ENCODE data around the gene AKAP6.

The AKAP6 gene

DNA sequence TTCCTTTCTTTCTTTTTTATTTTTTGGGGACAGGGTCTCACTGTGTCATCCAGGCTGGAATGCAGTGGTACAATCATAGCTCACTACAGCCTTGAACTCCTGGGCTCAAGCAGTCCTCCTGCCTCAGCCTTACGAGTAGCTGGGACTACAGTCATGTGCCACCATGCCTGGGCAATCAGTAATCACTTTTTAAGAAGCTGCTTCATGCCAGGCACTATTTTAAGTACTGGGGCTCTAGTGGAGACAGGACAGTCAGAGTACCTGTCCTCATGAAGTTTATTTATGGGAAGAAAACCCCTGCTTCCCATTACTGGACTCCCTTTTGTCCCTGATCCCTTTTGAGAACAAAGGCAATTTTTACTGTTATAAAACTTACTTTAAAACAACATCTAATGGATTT lies 485.6 kb downstream of the AKAP6 start:
- FAIRE-seq (no peak), DNase-seq (ENCODE audit: insufficient read length, low spot score) (no peak)
- TF ChIP-seq SPI1 (IDR thresholded peaks at IDR 0.05; ENCODE audit: low read depth, low read length) (no peak), POLR2AphosphoS5 (IDR thresholded peaks at IDR 0.05; ENCODE audit: low read depth, low read length) (no peak), PAX5 (IDR thresholded peaks at IDR 0.05; ENCODE audit: insufficient read depth, low read length, severe bottlenecking) (no peak), POLR2A (IDR thresholded peaks at IDR 0.05; ENCODE audit: low read depth, low read length) (no peak), TAF1 (IDR thresholded peaks at IDR 0.05; ENCODE audit: low read depth, low read length) (no peak), POU2F2 (IDR thresholded peaks at IDR 0.05; ENCODE audit: low read depth, low read length) (no peak)

DNA sequence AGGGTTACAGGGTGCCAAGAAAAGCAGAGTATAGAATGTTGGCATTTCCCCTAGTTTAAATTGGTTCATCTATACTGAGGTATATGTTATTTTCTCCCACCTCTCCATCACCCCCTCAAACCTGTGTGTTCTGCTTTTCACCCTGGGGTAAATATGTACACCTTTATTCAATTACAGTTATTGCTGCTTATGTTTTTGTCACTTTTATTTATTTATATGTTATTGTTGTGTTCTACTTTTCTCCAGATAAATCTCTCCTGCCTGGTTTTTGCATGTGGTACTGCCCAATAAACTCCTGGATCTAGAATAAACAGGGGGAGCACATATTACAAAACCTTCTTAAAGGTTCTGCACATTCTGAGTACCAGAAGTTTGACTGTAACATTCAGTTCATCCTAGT lies 487.5 kb downstream of the AKAP6 start:
- TF ChIP-seq TAF1 (IDR thresholded peaks at IDR 0.05; ENCODE audit: low read depth, low read length) (no peak), POLR2AphosphoS5 (IDR thresholded peaks at IDR 0.05; ENCODE audit: low read depth, low read length) (no peak), PAX5 (IDR thresholded peaks at IDR 0.05; ENCODE audit: insufficient read depth, low read length, severe bottlenecking) (no peak), SPI1 (IDR thresholded peaks at IDR 0.05; ENCODE audit: low read depth, low read length) (no peak), POU2F2 (IDR thresholded peaks at IDR 0.05; ENCODE audit: low read depth, low read length) (no peak), POLR2A (IDR thresholded peaks at IDR 0.05; ENCODE audit: low read depth, low read length) (no peak)
- DNase-seq (ENCODE audit: insufficient read length, low spot score) (no peak), FAIRE-seq (no peak)

- TF ChIP-seq POU2F2 (IDR thresholded peaks at IDR 0.05; ENCODE audit: low read depth, low read length), result no peak
- no peak for TF ChIP-seq SPI1 (IDR thresholded peaks at IDR 0.05; ENCODE audit: low read depth, low read length)
- TF ChIP-seq TAF1 (IDR thresholded peaks at IDR 0.05; ENCODE audit: low read depth, low read length), result no peak
- no peak for TF ChIP-seq POLR2AphosphoS5 (IDR thresholded peaks at IDR 0.05; ENCODE audit: low read depth, low read length)
- no peak for TF ChIP-seq POLR2A (IDR thresholded peaks at IDR 0.05; ENCODE audit: low read depth, low read length)
- no peak for TF ChIP-seq PAX5 (IDR thresholded peaks at IDR 0.05; ENCODE audit: insufficient read depth, low read length, severe bottlenecking)
- no peak for DNase-seq (ENCODE audit: insufficient read length, low spot score)
- FAIRE-seq, result no peak
Observed at GRCh38 chr14:32817780-32818179, 488.7 kb downstream of the AKAP6 start.

GRCh38 chr14:32818581-32818980 lies 489.5 kb downstream of the AKAP6 start:
- DNase-seq (ENCODE audit: insufficient read length, low spot score), result no peak
- no peak for FAIRE-seq
- TF ChIP-seq SPI1 (IDR thresholded peaks at IDR 0.05; ENCODE audit: low read depth, low read length), result no peak

GRCh38 chr14:32820181-32820580 lies 491.1 kb downstream of the AKAP6 start:
- no peak for DNase-seq (ENCODE audit: insufficient read length, low spot score)
- TF ChIP-seq POLR2AphosphoS5 (IDR thresholded peaks at IDR 0.05; ENCODE audit: low read depth, low read length) (no peak), TAF1 (IDR thresholded peaks at IDR 0.05; ENCODE audit: low read depth, low read length) (no peak), POU2F2 (IDR thresholded peaks at IDR 0.05; ENCODE audit: low read depth, low read length) (no peak), SPI1 (IDR thresholded peaks at IDR 0.05; ENCODE audit: low read depth, low read length) (no peak)
- FAIRE-seq, result no peak

DNA sequence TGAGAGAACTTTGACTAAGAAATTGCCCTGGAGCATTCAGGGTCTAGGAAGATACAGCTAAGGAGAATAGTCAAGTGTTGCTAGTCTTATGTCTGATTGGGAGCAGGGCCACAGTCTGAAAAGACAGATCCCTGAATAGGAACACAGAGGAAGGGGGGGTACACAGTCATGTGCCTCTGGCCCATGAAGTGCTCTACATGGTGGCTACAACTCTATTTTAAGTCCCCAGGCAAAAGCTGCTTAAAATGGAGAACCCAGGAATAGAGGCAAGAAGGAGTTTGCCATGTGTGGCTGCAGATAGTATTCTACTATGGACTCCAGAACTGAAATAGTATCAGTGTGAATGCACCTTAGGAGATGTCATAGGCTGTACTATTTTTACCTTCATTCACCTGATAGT lies 491.6 kb downstream of the AKAP6 start:
- TF ChIP-seq PAX5 (IDR thresholded peaks at IDR 0.05; ENCODE audit: insufficient read depth, low read length, severe bottlenecking) (no peak), SPI1 (IDR thresholded peaks at IDR 0.05; ENCODE audit: low read depth, low read length) (no peak), POU2F2 (IDR thresholded peaks at IDR 0.05; ENCODE audit: low read depth, low read length) (no peak), POLR2A (IDR thresholded peaks at IDR 0.05; ENCODE audit: low read depth, low read length) (no peak), POLR2AphosphoS5 (IDR thresholded peaks at IDR 0.05; ENCODE audit: low read depth, low read length) (no peak), TAF1 (IDR thresholded peaks at IDR 0.05; ENCODE audit: low read depth, low read length) (no peak)
- DNase-seq (ENCODE audit: insufficient read length, low spot score), result no peak
- FAIRE-seq, result no peak

GRCh38 chr14:32821964-32822653 lies 493.0 kb downstream of the AKAP6 start:
- DNase-seq (ENCODE audit: insufficient read length, low spot score) (no peak), FAIRE-seq (no peak)
- TF ChIP-seq SPI1 (IDR thresholded peaks at IDR 0.05; ENCODE audit: low read depth, low read length) (no peak), POU2F2 (IDR thresholded peaks at IDR 0.05; ENCODE audit: low read depth, low read length) (no peak), TAF1 (IDR thresholded peaks at IDR 0.05; ENCODE audit: low read depth, low read length) (no peak), PAX5 (IDR thresholded peaks at IDR 0.05; ENCODE audit: insufficient read depth, low read length, severe bottlenecking) (no peak), POLR2A (IDR thresholded peaks at IDR 0.05; ENCODE audit: low read depth, low read length) (no peak), POLR2AphosphoS5 (IDR thresholded peaks at IDR 0.05; ENCODE audit: low read depth, low read length) (no peak)

GRCh38 chr14:32823706-32824105 lies 494.6 kb downstream of the AKAP6 start:
- FAIRE-seq (no peak), DNase-seq (ENCODE audit: insufficient read length, low spot score) (no peak)
- TF ChIP-seq TAF1 (IDR thresholded peaks at IDR 0.05; ENCODE audit: low read depth, low read length) (no peak), POLR2A (IDR thresholded peaks at IDR 0.05; ENCODE audit: low read depth, low read length) (no peak)

- no peak for TF ChIP-seq POU2F2 (IDR thresholded peaks at IDR 0.05; ENCODE audit: low read depth, low read length)
- FAIRE-seq, result no peak
- no peak for DNase-seq (ENCODE audit: insufficient read length, low spot score)
Observed at GRCh38 chr14:32824195-32824594, 495.1 kb downstream of the AKAP6 start.

- DNase-seq (ENCODE audit: insufficient read length, low spot score) (no peak), FAIRE-seq (no peak)
- TF ChIP-seq SPI1 (IDR thresholded peaks at IDR 0.05; ENCODE audit: low read depth, low read length) (no peak), POLR2AphosphoS5 (IDR thresholded peaks at IDR 0.05; ENCODE audit: low read depth, low read length) (no peak), TAF1 (IDR thresholded peaks at IDR 0.05; ENCODE audit: low read depth, low read length) (no peak), PAX5 (IDR thresholded peaks at IDR 0.05; ENCODE audit: insufficient read depth, low read length, severe bottlenecking) (no peak), POU2F2 (IDR thresholded peaks at IDR 0.05; ENCODE audit: low read depth, low read length) (no peak), POLR2A (IDR thresholded peaks at IDR 0.05; ENCODE audit: low read depth, low read length) (no peak)
Observed at GRCh38 chr14:32825058-32825457, 496.0 kb downstream of the AKAP6 start.

Data from GM12891 (cell line).